VCaP (cell line): ENCODE results near the gene ANXA9.

ENCODE experiments used
- H3K27ac ChIP-seq: fragments of 450-650 bp; 2 replicates; pipeline ENCODE4 v1.5.1; 2017
- CTCF ChIP-seq: fragments of 450-650 bp; conservative IDR thresholded peaks from 2 replicates; pipeline ENCODE4 v1.5.1; 2017; ENCODE audit warnings: mild to moderate bottlenecking, moderate library complexity

Gene ANXA9

GRCh38 chr1:150992626-150993025 is 10.5 kb downstream of the ANXA9 start:
- no peak for TF ChIP-seq CTCF
- no peak overlapping the region for H3K27ac ChIP-seq

- no peak for TF ChIP-seq CTCF
Measured at GRCh38 chr1:150994248-150994647, 12.2 kb downstream of the ANXA9 start.

GRCh38 chr1:150995460-150995859 is 13.4 kb downstream of the ANXA9 start:
- no peak overlapping the region for H3K27ac ChIP-seq
- TF ChIP-seq CTCF, result no peak

More at GRCh38 chr1:150994248-150994647, 12.2 kb downstream of the ANXA9 start:
- no peak overlapping the region for H3K27ac ChIP-seq

GRCh38 chr1:150995896-150996295 is 13.8 kb downstream of the ANXA9 start:
- TF ChIP-seq CTCF, result peak; percentile 81
- no peak overlapping the region for H3K27ac ChIP-seq

- TF ChIP-seq CTCF, result no peak
- no peak overlapping the region for H3K27ac ChIP-seq
Measured at GRCh38 chr1:150997126-150997872, 15.2 kb downstream of the ANXA9 start.

GRCh38 chr1:150997949-150998348 is 15.9 kb downstream of the ANXA9 start:
- no peak for TF ChIP-seq CTCF
- no peak overlapping the region for H3K27ac ChIP-seq

GRCh38 chr1:150999051-150999674 is 17.1 kb downstream of the ANXA9 start:
- no peak overlapping the region for H3K27ac ChIP-seq
- TF ChIP-seq CTCF, result no peak
